OCI-LY7 (cell line): Measurements from ENCODE around the gene RLF.

ENCODE experiments used
- EZH2phosphoT487 ChIP-seq: fragments of 200-600 bp; sonication (generic); IDR thresholded peaks from 2 replicates; pipeline ENCODE4 v1.6.1; 2018; ENCODE audit warnings: low read depth, borderline replicate concordance, mild to moderate bottlenecking, mixed run types, antibody characterized with exemption, low read length, moderate library complexity, mixed read lengths
- TF ChIP-seq, protein P1 (sequence below): fragments of 200-600 bp; sonication (generic); conservative IDR thresholded peaks from 2 replicates; pipeline ENCODE4 v1.5.1; 2014; ENCODE audit warnings: mild to moderate bottlenecking, antibody characterized with exemption, low read length, moderate library complexity, mixed read lengths

DNA sequence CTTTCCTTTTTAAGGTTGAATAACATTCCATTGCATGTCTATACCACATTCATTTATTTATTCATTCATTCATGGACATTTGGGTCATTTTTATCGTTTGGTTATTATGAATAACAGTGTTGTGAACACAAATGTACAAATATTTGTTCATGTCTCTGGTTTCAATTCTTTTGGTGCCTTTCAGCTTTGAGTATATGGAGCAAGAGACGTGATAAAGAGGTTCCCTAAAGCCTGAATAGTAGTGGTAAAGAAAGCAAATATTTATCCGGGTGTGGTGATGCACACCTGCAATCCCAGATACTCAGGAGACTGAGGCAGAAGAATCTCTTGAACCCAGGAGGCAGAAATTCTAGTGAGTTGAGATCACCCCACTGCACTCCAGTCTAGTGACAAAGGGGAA, 5.3 kb upstream of the RLF start:
- TF ChIP-seq, protein P1, sequence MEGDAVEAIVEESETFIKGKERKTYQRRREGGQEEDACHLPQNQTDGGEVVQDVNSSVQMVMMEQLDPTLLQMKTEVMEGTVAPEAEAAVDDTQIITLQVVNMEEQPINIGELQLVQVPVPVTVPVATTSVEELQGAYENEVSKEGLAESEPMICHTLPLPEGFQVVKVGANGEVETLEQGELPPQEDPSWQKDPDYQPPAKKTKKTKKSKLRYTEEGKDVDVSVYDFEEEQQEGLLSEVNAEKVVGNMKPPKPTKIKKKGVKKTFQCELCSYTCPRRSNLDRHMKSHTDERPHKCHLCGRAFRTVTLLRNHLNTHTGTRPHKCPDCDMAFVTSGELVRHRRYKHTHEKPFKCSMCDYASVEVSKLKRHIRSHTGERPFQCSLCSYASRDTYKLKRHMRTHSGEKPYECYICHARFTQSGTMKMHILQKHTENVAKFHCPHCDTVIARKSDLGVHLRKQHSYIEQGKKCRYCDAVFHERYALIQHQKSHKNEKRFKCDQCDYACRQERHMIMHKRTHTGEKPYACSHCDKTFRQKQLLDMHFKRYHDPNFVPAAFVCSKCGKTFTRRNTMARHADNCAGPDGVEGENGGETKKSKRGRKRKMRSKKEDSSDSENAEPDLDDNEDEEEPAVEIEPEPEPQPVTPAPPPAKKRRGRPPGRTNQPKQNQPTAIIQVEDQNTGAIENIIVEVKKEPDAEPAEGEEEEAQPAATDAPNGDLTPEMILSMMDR: no peak
- TF ChIP-seq EZH2phosphoT487: no peak
